GM18507 (cell line): ENCODE measurements around the gene SEZ6L.

ENCODE experiments used
- DNase-seq: peaks from one replicate; pipeline ENCODE4 v3.0.0; 2011; ENCODE audit warnings: low read depth; ENCODE audit not compliant: insufficient read length; ENCODE audit errors: extremely low spot score
- FAIRE-seq: peaks from 2 replicates; lab custom pipeline; 2011; peaks lifted over from hg19 to GRCh38; lab: Jason Lieb, UNC

The SEZ6L gene

GRCh38 chr22:26234296-26234695 is 65.0 kb downstream of the SEZ6L start:
- FAIRE-seq (no peak), DNase-seq (no peak)

DNA sequence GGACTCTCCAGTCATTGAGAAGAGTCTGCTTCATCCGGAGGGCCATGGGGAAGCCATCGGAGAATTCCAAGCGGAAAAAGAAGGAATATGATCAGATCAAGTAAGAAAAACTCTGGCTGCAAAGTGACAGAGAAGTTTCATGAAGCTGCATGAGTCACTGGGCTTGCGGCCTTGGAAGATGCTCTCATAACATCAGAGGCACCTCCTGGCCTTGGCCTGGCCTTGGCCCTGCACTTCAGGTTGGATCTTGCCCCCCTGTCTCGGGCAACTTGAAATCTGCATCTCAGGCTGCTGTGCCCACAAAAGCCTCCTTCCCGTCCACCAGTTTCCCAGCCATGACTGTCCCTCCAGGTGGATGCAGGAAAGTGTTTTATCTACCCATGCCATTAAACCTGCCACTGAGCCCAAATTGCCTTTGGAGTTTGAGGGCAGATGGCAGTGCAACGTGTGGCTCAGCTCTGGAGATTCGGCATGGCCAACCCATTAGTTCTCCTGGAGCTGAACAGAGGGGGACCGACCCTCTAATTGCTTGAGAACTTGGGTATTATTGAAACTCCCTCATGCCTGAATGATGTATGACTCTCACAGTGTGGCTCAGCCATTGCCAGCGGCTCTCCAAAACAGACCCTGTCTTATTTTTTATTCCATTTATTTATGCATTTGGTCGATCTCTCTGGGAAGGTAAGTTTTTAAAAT is 66.7 kb downstream of the SEZ6L start:
- DNase-seq (no peak), FAIRE-seq (no peak)

DNA sequence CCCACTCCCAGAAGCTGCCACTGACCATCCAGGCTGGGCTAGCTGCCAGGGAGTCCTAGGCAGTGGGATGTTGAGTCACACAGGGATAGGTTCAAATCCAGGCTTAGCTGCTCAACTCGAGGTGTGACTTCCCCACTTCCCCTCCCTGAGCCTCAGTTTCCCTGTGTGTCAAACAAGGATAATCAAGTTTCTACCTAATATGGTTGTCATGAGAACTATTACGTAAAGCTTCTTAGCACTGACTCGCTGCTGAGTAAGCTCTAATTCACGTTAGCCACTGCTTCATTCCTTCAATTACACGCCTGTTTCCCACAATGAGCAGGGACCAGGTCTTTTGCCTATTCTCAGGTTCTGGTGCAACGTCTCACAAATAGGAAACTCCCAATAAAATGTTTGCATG is 67.7 kb downstream of the SEZ6L start:
- no peak for DNase-seq
- FAIRE-seq: no peak

DNA sequence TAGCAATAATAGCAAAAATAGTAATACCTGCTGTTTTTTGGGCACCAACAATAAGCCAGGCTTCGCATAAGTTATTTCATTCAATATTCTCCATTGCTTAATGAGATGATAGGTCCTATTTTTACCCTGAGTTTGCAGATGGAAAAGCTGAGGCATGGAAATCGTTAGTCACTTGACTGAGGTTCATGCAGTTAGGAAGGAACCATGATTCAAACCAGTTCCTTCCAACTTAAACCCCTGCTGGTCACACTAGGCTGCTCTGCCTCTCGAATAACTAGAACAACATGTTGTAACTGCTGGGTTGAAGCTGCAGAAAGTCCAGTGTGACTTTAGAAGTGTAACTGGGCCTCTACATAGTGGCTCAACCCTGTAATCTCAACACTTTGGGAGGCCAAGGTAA is 69.3 kb downstream of the SEZ6L start:
- FAIRE-seq: no peak
- no peak for DNase-seq

DNA sequence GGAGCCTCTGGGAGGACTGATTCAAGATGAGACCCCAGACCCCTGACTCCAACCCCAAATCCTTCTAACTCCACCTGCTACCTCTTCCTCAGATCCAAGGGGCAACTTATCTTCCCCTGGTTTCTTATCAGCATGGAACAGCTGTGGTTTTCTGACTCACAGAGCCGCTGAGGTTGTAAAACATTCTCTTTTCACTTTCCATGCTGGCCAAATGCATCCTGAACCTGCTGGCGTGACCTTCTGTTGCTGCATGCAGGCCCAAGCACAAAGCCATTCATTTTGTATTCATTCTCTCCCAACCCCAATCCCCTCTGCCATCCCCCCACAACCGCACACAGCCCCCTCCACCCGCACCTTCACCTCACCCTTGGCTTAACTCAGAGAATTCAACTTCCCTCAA is 70.3 kb downstream of the SEZ6L start:
- DNase-seq (no peak), FAIRE-seq (no peak)

DNA sequence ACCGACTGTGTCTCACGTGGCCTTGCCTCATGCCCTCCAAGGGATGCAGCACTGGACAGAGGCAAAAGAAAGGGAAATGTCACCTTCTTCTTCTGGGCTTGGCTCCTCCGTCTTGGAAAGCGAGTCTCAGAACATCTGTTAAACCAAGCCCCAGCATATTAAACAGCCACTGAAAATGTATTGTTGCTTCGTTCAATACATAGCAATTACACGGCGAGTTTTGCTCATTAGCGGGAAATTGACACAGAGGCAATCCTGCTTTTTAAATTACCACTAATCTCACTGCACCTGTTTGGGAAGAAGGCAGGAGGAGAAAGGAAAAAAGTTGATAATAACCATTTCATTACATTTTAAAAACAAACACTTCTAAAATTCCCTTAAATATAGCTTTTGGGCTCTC is 72.1 kb downstream of the SEZ6L start:
- FAIRE-seq: no peak

DNA sequence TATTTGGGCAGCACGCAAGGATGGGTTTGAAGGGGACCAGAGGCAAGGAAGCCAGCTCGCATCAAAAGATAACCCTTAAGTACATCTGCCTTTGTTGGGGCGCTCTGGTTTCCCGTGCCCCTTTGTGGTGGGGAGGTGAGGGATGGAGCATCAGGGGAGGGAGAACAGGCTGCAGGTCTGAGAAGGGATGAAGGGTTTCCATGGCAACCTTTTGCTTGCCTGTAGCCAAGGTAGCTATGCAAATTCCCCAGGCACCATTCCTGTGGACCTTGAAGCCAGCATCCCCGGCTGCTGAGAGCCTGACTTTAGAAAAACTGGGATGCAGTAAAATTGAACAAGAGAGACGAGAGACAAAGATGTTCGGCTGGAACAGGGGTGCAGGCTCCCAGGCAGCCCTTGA is 75.7 kb downstream of the SEZ6L start:
- no peak for DNase-seq
- no peak for FAIRE-seq

More for the DNA sequence above, 72.1 kb downstream of the SEZ6L start:
- no peak for DNase-seq

DNA sequence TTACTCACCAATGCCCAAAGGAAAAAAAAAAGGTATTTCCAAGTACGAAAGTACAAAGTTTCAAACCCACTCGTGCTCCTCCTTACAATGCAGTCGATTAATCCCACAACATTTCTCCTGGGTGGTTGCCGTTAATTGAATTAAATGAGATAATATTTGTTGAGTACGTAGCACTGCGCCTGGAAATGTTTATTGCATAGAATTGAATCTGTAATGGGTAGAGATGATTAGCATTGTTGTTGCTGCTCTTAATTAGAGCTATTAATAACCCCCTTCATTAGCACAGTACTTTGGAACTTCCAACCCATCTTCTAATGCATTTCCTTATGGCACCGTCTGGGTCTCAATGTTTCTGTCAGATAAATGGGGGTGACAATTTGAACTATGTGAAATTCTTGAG is 77.3 kb downstream of the SEZ6L start:
- no peak for FAIRE-seq

GRCh38 chr22:26251869-26252268 is 82.6 kb downstream of the SEZ6L start:
- DNase-seq (no peak), FAIRE-seq (no peak)

More for the DNA sequence above, 77.3 kb downstream of the SEZ6L start:
- DNase-seq: no peak

DNA sequence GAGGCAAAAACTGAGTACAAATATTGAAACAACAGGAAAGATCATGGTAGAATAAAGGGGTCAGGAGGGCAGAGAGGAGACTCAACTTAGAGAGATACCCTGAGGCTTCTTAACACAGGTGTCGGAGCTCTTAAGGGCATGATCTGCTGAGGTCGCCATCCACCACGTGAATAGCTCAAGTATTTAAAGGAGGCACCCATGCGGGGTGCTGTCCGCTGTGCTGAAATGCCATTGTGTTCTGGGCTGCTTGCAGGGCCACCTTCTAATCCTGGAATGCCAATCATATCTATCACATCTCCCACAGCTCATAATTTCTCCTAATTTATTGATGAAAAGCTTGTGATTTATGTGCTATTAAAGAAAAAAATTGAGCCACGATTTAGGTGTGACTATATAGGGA is 90.2 kb downstream of the SEZ6L start:
- no peak for DNase-seq

DNA sequence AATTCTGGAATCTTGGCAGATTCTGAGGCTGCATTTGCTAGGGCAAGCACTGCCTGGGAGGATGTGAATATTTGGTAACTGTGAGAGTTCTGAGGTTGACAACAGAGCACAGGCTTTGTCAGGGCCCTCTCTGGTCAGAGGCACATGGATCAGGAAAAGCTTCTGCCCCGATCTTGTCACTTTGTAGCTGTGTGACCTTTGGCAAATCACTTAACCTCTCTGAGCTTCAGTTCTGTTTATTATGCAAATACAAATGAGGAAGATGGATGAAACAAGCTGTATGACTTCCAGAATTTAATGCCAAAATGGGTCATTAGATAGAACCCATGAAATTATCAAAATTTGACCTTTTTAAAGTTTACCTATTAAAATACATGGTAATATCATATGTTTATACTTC is 94.9 kb downstream of the SEZ6L start:
- DNase-seq: no peak
- FAIRE-seq: no peak

More for the DNA sequence above, 90.2 kb downstream of the SEZ6L start:
- no peak for FAIRE-seq

GRCh38 chr22:26265281-26265680 is 96.0 kb downstream of the SEZ6L start:
- FAIRE-seq (no peak), DNase-seq (no peak)

DNA sequence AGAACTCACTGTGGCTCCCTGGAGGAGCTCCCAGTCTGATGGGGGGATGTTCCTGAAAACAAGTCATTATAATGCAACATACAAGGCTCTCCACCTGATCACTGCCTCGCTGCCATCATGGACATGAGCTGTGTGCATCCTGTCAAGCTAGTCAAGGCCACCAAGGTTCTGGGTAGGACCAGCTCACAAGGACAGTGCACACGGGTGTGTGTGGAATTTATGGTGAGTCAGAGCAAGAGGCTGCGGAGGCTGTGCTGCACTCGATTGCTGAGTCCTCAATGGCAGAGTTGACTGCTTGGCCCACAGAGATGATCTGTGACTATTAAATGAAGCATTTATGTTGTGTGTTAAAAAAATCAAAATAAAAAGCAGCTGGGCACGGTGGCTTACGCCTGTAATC is 96.6 kb downstream of the SEZ6L start:
- no peak for FAIRE-seq

DNA sequence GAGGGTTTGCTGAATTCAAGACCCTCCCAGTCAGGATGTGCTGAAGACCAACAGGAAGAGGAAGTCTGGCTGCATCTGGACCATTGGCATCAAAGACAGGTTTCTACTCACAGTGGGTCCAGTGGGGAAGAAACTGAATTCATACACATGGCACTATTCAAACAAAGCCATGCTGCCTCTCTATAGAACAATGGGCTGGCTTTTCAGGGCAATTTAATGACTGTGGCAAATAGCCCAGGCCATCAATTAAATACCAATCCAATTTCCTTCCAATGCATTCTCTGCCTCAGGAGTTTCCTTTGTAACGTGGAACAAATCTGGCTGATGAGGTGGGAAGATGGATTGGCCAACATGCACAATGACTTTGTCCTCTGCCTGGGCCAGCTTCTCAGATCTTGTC is 98.6 kb downstream of the SEZ6L start:
- no peak for FAIRE-seq
- no peak for DNase-seq

More for the DNA sequence above, 96.6 kb downstream of the SEZ6L start:
- no peak for DNase-seq

DNA sequence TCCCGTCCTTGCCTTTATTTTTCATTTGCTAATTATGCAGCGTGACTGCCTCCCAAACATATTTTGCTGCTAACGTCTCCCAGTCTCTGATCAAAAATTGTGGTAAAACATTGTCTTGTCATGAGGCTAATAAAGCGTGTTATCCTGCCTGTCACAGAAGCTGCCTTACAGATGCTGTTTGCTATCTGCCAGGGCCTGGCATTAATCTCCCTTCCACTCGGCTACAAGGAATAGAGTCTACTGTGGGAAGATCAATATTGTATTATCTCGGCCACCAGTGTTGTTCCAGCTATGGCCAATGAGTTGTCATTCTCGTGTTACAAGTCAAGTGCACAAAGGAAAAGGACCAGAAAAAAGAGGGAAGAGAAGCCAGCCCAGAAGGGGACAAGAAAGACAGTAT is 100.3 kb downstream of the SEZ6L start:
- DNase-seq (no peak), FAIRE-seq (no peak)

DNA sequence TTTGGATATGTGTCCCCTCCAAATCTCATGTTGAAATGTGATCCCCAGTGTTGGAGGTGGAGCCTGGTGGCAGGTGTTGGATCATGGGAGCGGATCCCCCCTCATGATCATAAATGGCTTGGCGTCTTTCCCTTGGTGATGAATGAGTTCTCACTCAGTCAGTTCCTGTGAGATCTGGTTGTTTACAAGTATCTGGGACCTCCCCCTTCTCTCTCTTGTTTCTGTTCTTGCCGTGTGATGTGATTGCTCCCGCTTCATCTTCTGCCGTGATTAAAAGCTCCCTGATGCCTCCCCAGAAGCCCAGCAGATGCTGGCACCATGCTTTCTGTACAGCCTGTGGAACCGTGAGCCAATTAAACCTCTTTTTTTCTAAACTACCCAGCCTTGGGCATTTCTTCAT is 102.2 kb downstream of the SEZ6L start:
- DNase-seq: no peak
- FAIRE-seq: no peak

GRCh38 chr22:26273011-26273675 is 103.9 kb downstream of the SEZ6L start:
- DNase-seq: no peak
- FAIRE-seq: no peak

DNA sequence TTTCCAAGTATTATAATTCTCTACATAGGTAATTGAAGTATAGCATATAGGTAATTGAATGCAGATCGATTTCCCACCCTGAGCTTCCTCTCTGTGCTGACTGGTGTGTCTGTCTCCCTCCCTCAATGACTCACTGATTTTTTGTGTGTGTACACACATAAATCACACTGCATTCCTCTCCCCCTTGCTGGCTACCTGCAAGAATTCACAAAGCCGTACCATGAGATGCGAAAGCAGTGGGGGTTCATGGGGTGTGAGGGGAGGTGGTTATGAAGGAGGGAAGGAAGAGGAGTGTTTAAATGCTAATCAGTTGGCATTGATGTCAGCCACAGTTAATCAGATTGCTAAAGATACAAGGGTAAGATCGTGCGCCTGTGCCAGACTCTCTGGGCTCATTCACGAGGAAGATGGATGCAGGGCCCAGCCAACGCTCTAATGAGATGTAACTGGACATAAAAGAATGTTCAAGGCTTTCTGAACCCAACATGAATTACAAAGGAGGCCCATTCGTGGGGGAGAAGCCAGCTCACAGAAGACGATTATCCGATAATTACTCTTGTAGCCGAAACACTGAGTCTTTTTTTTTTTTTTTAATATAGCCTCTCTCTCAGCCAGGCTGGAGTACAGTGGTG is 107.4 kb downstream of the SEZ6L start:
- DNase-seq (no peak), FAIRE-seq (no peak)

GRCh38 chr22:26281941-26282340 is 112.7 kb downstream of the SEZ6L start:
- DNase-seq: no peak
- no peak for FAIRE-seq

DNA sequence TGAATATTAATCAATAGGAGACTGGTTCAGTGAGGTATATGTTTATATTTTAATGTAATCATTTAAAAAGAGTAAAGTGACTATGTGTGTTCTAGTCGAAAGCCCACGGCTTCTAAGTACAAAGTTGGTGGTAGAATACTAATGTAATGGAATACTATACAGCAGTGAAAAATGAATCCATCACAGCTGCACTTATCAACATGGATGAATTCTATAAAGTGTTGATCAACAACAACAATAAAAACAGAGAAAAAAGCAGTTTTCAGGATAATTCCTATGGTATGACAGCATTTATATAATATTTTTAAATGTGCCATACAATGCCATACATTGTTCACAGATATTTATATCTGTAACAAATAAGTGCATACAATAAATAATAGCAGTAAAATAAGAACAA is 114.1 kb downstream of the SEZ6L start:
- FAIRE-seq (no peak), DNase-seq (no peak)

DNA sequence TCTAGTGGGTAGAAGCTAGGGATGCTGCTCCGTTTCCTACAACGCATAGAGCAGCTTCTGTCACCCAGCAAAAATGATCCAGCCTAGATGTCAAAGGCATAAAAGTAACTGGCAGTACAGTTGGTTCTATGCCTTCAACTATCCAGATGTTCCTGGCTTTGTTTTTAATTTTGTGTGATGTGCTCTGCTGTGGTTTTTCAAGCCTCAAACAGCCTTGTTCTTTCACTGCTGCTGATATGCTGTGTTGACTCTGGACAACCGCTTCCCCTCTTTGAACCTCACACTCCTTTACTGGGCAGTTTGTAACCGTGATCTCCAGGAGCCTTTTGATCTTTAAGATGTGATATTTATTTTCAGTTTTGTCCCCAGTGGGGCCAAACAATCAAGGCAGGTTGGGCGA is 116.4 kb downstream of the SEZ6L start:
- DNase-seq (no peak), FAIRE-seq (no peak)
